Common myeloid progenitor, CD34-positive (primary cell): ENCODE results near the gene ZNF747.
A peak's percentile ranks its signal among the peaks of the same experiment; 100 is the strongest.

Source experiments
- CTCF ChIA-PET: fragments of 350-600 bp; sonication (Branson Sonifier 250); formaldehyde crosslinking; loops from one replicate; lab custom pipeline; 2021; ENCODE audit warnings: antibody characterized with exemption; lab: Charles Lee
- POLR2A ChIA-PET: fragments of 350-600 bp; sonication (Branson Sonifier 250); formaldehyde crosslinking; loops from one replicate; lab custom pipeline; 2021; ENCODE audit warnings: antibody characterized with exemption; lab: Charles Lee
- DNase-seq, 3 donors: peaks; one replicate each; pipeline versions ENCODE4 v3.0.0 to v3.0.0-alpha.2; 2013
- H3K27ac ChIP-seq, 2 experiments: 1 replicate in 1 of 2; 2 replicates in 1 of 2; pipeline ENCODE4 v1.7.0; 2013; ENCODE audit warnings: inconsistent platforms in 2 of 2, low read length in 2 of 2, mild to moderate bottlenecking in 2 of 2, low read depth in 1 of 2, moderate library complexity in 1 of 2; ENCODE audit not compliant: severe bottlenecking in 2 of 2, insufficient read depth in 1 of 2, poor library complexity in 1 of 2
- H3K27me3 ChIP-seq, 5 experiments: replicated peaks in 2 of 5; 1 replicate in 3 of 5; 2 replicates in 2 of 5; pipeline versions ENCODE4 v1.6.1 to v1.7.0; 2013; ENCODE audit warnings: low read length in 4 of 5, mild to moderate bottlenecking in 2 of 5, moderate library complexity in 2 of 5, inconsistent platforms in 1 of 5; ENCODE audit not compliant: insufficient read depth in 5 of 5, control insufficient read depth in 4 of 5
- H3K36me3 ChIP-seq, 4 experiments: 1 replicate in 2 of 4; 2 replicates in 2 of 4; pipeline versions ENCODE4 v1.6.1 to v1.7.0; 2013; ENCODE audit warnings: low read length in 3 of 4, control low read depth in 1 of 4, mild to moderate bottlenecking in 1 of 4; ENCODE audit not compliant: control insufficient read depth in 4 of 4, insufficient read depth in 4 of 4
- H3K4me1 ChIP-seq, 4 experiments: 1 replicate in 3 of 4; 2 replicates in 1 of 4; pipeline versions ENCODE4 v1.6.1 to v1.7.1; 2013; ENCODE audit warnings: low read length in 3 of 4, mild to moderate bottlenecking in 3 of 4, control low read depth in 1 of 4, inconsistent platforms in 1 of 4, moderate library complexity in 1 of 4; ENCODE audit not compliant: control insufficient read depth in 4 of 4, insufficient read depth in 4 of 4; ENCODE audit errors: control extremely low read depth in 1 of 4
- H3K4me3 ChIP-seq, 7 experiments: 1 replicate in 4 of 7; 2 replicates in 3 of 7; pipeline versions ENCODE4 v1.5.1 to v1.7.0; 2013; ENCODE audit warnings: mild to moderate bottlenecking in 7 of 7, low read length in 6 of 7, moderate library complexity in 6 of 7, inconsistent platforms in 2 of 7, low read depth in 2 of 7, control low read depth in 1 of 7; ENCODE audit not compliant: insufficient read depth in 4 of 7, control insufficient read depth in 1 of 7; ENCODE audit errors: extremely low read depth in 1 of 7
- H3K9me3 ChIP-seq, 5 experiments: 1 replicate in 4 of 5; 2 replicates in 1 of 5; pipeline versions ENCODE4 v1.6.1 to v1.7.1; 2013; ENCODE audit warnings: low read length in 4 of 5, mild to moderate bottlenecking in 2 of 5, inconsistent platforms in 1 of 5, low read depth in 1 of 5, moderate library complexity in 1 of 5; ENCODE audit not compliant: control insufficient read depth in 4 of 5, insufficient read depth in 2 of 5; ENCODE audit errors: control extremely low read depth in 1 of 5
- WGBS: methylation state at CpG from one replicate; pipeline ENCODE4 v1.1.5; 2013; ENCODE audit not compliant: insufficient coverage; 5-methylcytosine and 5-hydroxymethylcytosine counted together

ZNF747 gene

GRCh38 chr16:30535777-30536190 lies 1.1 kb upstream of the ZNF747 start:
- CTCF ChIA-PET: interaction anchor here (0.6 to 4.2 kb wide), 29 partner anchors 9 to 161 kb away, joined by 3 to 29 read pairs (median 5); partner anchors contain the start of genes DCTPP1, SEPHS2, ZNF688 and ZNF764
- WGBS: 32% methylated on average over 9 of the region's 12 CpGs

GRCh38 chr16:30535106-30535776 lies 583 bp upstream of the ZNF747 start:
- H3K4me3 ChIP-seq: peak overlapping the region; percentile 61 to 92 (median 78)
- no peaks in the 10 kb centered on the region for H3K9me3 ChIP-seq
- 2% methylated on average over 17 of the region's 18 CpGs for WGBS
- H3K36me3 ChIP-seq: peaks cover 4 to 29% (median 19%) of the 10 kb centered on the region in 4 experiments
- CTCF ChIA-PET: interaction anchor here (0.6 to 4.2 kb wide), 31 partner anchors 9 to 162 kb away, joined by 3 to 29 read pairs (median 5); partner anchors contain the start of genes DCTPP1, SEPHS2, ZNF688 and ZNF764
- peak in 1 of 3 donors; percentile 64 for DNase-seq
- POLR2A ChIA-PET: interaction anchor here (0.6 to 2.6 kb wide), 8 partner anchors 8 to 380 kb away, joined by 3 to 17 read pairs (median 4); partner anchors contain the start of genes ZNF764 and ZNF768
- H3K27me3 ChIP-seq: no peaks in the 10 kb centered on the region
- H3K4me1 ChIP-seq: peaks cover 4 to 35% (median 29%) of the 10 kb centered on the region in 4 experiments
- peak overlapping the region; percentile 78 to 91 for H3K27ac ChIP-seq

More at GRCh38 chr16:30535777-30536190, 1.1 kb upstream of the ZNF747 start:
- DNase-seq: peak; percentile 71 to 85 (median 83)
- Histone ChIP-seq H3K9me3 (no peaks in the 10 kb centered on the region), H3K27ac (peak overlapping the region; percentile 78 to 91), H3K27me3 (no peaks in the 10 kb centered on the region), H3K36me3 (peaks cover 2 to 24% (median 15%) of the 10 kb centered on the region in 4 experiments), H3K4me3 (peak overlapping the region in 6 of 7 experiments; percentile 62 to 92 (median 78)), H3K4me1 (peaks cover 4 to 35% (median 29%) of the 10 kb centered on the region in 4 experiments)
- POLR2A ChIA-PET: interaction anchor here (0.6 to 2.6 kb wide), 9 partner anchors 9 to 380 kb away, joined by 3 to 17 read pairs (median 4); partner anchors contain the start of genes ZNF764 and ZNF768

GRCh38 chr16:30533748-30534367 lies 800 bp downstream of the ZNF747 start:
- peaks cover 4 to 40% (median 32%) of the 10 kb centered on the region in 4 experiments for H3K4me1 ChIP-seq
- peaks cover 4 to 26% (median 18%) of the 10 kb centered on the region in 4 experiments for H3K36me3 ChIP-seq
- peak overlapping the region; percentile 61 to 92 (median 78) for H3K4me3 ChIP-seq
- peak in 2 of 3 donors; percentile 50 to 53 for DNase-seq
- WGBS: 25% methylated on average over 23 of the region's 29 CpGs
- ChIA-PET POLR2A (interaction anchor here (2.6 kb wide), 1 partner anchor 24 kb away, joined by 17 read pairs; the partner anchor contains the start of gene ZNF764), CTCF (interaction anchor here (1.0 to 4.2 kb wide), 3 partner anchors 24 to 54 kb away, joined by 5 to 29 read pairs (median 6); partner anchors contain the start of gene ZNF764)
- H3K27me3 ChIP-seq: no peaks in the 10 kb centered on the region
- peak overlapping the region; percentile 78 to 91 for H3K27ac ChIP-seq
- H3K9me3 ChIP-seq: no peaks in the 10 kb centered on the region

GRCh38 chr16:30533146-30533522 lies 1.5 kb downstream of the ZNF747 start:
- peak overlapping the region in 1 of 2 experiments; percentile 91 for H3K27ac ChIP-seq
- peaks cover 6 to 47% (median 38%) of the 10 kb centered on the region in 4 experiments for H3K4me1 ChIP-seq
- H3K9me3 ChIP-seq: no peaks in the 10 kb centered on the region
- POLR2A ChIA-PET: no interaction called here
- H3K4me3 ChIP-seq: peak overlapping the region in 2 of 7 experiments; percentile 78 to 92
- DNase-seq: no peak
- WGBS: 97% methylated on average over 11 of the region's 11 CpGs
- CTCF ChIA-PET: no interaction called here
- no peaks in the 10 kb centered on the region for H3K27me3 ChIP-seq
- H3K36me3 ChIP-seq: peaks cover 4 to 26% (median 18%) of the 10 kb centered on the region in 4 experiments

GRCh38 chr16:30532285-30533145 lies 2.1 kb downstream of the ZNF747 start:
- ChIA-PET CTCF (no interaction called here), POLR2A (no interaction called here)
- Histone ChIP-seq H3K4me1 (peaks cover 10 to 53% (median 44%) of the 10 kb centered on the region in 4 experiments), H3K36me3 (peaks cover 4 to 26% (median 17%) of the 10 kb centered on the region in 4 experiments), H3K4me3 (no peak overlapping the region), H3K9me3 (no peaks in the 10 kb centered on the region), H3K27me3 (no peaks in the 10 kb centered on the region), H3K27ac (no peak overlapping the region)
- WGBS: 97% methylated on average over 56 of the region's 57 CpGs
- DNase-seq: no peak
